ENCODE measurements around the gene AKAP7.
"Not testable (repeated sequence)": the region's sequence is repeated elsewhere in the genome, so short reads cannot be mapped to it uniquely, and the experiment has no call there.

Gene AKAP7

GRCh38 chr6:131257104-131257503 is 121.8 kb downstream of the AKAP7 start:
- no peak for FAIRE-seq

GRCh38 chr6:131258010-131258652 is 122.9 kb downstream of the AKAP7 start:
- no peak for FAIRE-seq

DNA sequence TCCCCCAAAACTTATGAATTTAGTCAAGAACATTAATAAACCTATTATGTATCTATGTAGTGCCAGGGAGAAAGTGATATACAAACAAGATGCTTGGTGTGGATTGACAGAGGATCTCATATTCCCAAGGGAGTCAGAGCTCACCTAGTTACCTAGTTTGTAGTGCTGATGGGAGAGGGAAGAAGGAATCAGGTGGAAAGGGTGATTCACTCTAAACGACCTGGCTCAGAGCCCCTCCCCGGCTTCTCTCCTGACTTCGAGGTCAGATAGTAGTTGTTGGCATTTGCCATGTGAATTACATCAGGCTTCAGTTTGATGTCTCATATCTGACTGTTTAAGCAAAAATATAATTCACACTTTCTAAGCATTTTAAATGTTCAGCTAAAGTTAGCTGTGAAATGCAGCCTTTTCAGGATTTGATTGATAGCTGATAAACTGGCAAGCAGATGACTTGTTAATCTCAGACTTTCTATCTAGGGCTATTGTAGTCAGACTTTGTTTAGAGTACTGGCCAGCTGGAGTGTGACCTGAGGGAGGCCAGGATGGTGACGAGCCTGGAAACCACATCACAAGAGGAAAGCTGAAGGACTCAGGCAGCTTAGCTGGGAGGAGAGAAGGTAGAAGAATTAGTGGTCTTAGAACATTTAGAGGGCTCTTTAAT is 123.7 kb downstream of the AKAP7 start:
- FAIRE-seq: no peak

GRCh38 chr6:131260960-131261359 is 125.7 kb downstream of the AKAP7 start:
- not testable (repeated sequence) for FAIRE-seq

DNA sequence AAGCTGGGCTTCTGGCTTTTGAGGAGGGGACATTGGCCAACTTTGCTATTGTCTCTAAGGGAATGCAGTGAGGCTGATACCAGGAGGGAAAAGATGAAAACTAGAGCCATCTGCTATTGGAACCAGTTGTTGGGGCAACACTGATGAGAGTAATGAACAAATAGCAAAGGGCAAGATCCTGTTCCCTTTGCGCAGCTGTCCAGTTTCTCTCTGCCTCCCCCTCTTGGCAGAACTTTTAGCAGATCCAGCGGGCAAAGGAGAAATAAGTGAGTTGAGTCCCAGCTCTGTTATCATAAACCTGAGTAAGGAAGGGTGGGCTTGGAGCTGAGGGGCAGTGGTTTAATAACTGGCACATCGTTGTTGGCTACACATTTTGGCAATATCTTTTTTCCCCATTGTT is 126.8 kb downstream of the AKAP7 start:
- FAIRE-seq: no peak

DNA sequence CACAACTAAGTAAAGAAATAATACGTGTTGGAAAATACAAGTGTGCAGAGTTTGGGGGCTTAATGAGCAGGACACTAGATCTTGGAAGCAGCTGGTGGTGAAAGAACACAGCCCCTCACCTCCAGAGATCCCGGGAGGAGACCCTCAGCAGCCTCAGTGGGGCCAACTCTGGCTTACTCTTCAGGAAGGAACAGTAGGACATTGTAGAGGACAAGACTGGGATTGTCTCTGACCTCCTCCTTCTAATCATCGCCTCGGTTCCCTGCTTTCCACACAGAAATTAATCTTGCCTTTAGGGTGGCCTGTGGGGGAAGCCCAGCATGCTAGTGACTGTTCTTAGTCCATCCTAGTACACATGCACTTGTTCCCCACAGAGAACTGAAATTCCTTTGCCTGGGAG is 130.7 kb downstream of the AKAP7 start:
- no peak for FAIRE-seq

GRCh38 chr6:131268303-131268702 is 133.0 kb downstream of the AKAP7 start:
- no peak for FAIRE-seq

GRCh38 chr6:131269565-131270391 is 134.5 kb downstream of the AKAP7 start:
- no peak for FAIRE-seq

- FAIRE-seq: no peak
Measured at GRCh38 chr6:131270534-131270933, 135.3 kb downstream of the AKAP7 start.

DNA sequence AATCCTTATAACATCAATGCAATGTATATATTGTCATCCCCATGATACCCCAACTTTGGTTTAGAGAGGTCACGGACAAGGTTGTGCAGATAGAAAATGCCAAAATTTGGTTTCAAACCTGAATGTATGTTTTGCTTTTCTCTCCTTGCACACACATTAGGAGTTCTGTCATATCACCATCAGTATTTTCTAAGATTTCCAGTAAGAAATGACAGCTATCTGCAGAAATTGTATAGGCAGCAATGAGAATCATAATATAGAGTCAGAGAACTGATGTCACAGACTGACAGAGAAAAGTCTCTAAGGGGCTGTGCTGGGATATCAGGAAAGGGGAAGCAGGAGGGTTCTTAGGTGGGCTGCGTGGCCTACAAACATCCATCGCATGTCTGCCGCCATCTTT is 140.0 kb downstream of the AKAP7 start:
- no peak for FAIRE-seq

- no peak for FAIRE-seq
Measured at GRCh38 chr6:131277591-131277990, 142.3 kb downstream of the AKAP7 start.

- no peak for FAIRE-seq
Measured at GRCh38 chr6:131281471-131282270, 146.4 kb downstream of the AKAP7 start.

GRCh38 chr6:131282365-131282764 is 147.1 kb downstream of the AKAP7 start:
- no peak for FAIRE-seq

- no peak for FAIRE-seq
Measured at GRCh38 chr6:131283466-131284175, 148.4 kb downstream of the AKAP7 start.

GRCh38 chr6:131285548-131285947 is 150.3 kb downstream of the AKAP7 start:
- FAIRE-seq: no peak

GRCh38 chr6:131286469-131287040 is 151.3 kb downstream of the AKAP7 start:
- no peak for FAIRE-seq

- FAIRE-seq: no peak
Measured at GRCh38 chr6:131288214-131288613, 152.9 kb downstream of the AKAP7 start.

GRCh38 chr6:131290955-131291354 is 155.7 kb downstream of the AKAP7 start:
- no peak for FAIRE-seq

DNA sequence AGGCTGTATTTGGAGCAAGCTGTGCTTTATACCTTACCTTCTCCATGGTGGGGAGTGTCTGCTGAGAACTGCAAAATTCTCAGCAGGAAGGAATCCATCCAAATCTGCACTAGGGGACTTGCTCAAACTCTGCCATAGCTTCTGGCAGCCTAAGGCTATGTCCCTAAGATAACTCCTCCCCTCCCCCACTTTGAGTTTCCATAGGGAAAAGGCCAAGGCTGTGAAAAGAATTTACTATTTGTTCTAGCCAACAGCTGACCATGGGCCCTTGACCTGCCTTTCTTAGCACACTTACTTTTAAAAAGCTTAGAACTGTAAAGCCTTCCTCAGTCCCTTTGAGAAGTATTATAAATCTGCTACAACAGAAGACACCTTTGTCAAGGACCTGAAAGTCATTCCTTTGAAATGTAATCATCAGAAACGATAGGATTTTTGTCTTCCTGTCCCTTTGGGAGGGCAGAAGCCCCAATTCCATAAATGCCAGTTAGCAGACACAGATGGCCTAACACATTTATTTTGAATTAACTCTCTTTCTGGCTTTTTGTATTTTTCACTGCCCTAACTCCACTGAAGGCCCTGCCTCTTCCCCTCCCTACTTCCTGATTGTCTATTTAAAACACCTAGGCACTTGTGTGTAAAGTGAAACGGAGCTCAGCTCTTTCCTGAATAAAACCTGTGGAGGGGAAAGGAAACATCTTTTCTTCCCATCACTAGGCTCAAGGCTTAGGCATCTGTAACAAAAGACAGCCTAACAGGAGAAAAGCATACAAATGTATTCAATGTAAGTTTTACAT is 157.1 kb downstream of the AKAP7 start:
- FAIRE-seq: no peak

- FAIRE-seq: no peak
Measured at GRCh38 chr6:131293472-131293911, 158.2 kb downstream of the AKAP7 start.

DNA sequence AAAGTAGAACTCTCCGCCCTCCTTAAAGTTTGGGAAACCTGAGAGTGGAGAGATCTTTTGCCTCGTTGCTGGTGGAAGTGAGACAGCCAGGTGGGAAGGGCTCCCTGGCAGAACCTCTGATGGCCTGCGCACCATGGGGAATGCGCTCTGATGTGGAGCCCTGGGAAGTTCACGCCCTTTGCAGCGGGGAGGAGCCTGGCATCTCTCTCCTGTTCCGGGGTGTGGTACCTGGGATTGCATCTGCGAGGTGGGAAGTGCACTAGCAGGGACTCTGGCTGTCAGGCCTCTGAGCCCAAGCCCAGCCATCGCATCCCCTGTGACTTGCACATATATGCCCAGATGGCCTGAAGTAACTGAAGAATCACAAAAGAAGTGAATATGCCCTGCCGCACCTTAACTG is 159.8 kb downstream of the AKAP7 start:
- FAIRE-seq: no peak

All from colon (tissue), 2 donors.